CD4-positive, alpha-beta T cell treated with Interleukin-21 for 1 hour (primary cell): ENCODE measurements around the gene DPYD.

Experiments
- DNase-seq: peaks from one replicate; pipeline ENCODE4 v3.0.0-alpha.2; 2020

The DPYD gene

GRCh38 chr1:97837161-97837560 is 83.7 kb downstream of the DPYD start:
- DNase-seq, result no peak

GRCh38 chr1:97834899-97835298 is 85.9 kb downstream of the DPYD start:
- DNase-seq, result no peak

GRCh38 chr1:97833881-97834280 is 87.0 kb downstream of the DPYD start:
- no peak for DNase-seq

- no peak for DNase-seq
Observed at GRCh38 chr1:97832481-97832880, 88.4 kb downstream of the DPYD start.

GRCh38 chr1:97827887-97828286 is 92.9 kb downstream of the DPYD start:
- DNase-seq, result no peak

GRCh38 chr1:97826820-97827219 is 94.0 kb downstream of the DPYD start:
- DNase-seq, result no peak

GRCh38 chr1:97824624-97825023 is 96.2 kb downstream of the DPYD start:
- no peak for DNase-seq

GRCh38 chr1:97824200-97824599 is 96.6 kb downstream of the DPYD start:
- no peak for DNase-seq

GRCh38 chr1:97820470-97821188 is 100.2 kb downstream of the DPYD start:
- DNase-seq, result peak; percentile 29

GRCh38 chr1:97816927-97817326 is 103.9 kb downstream of the DPYD start:
- no peak for DNase-seq

- no peak for DNase-seq
Observed at GRCh38 chr1:97814804-97815203, 106.0 kb downstream of the DPYD start.

GRCh38 chr1:97814121-97814520 is 106.7 kb downstream of the DPYD start:
- no peak for DNase-seq

GRCh38 chr1:97812076-97812475 is 108.8 kb downstream of the DPYD start:
- DNase-seq, result no peak

GRCh38 chr1:97806996-97807520 is 113.8 kb downstream of the DPYD start:
- no peak for DNase-seq

- no peak for DNase-seq
Observed at GRCh38 chr1:97806326-97806725, 114.5 kb downstream of the DPYD start.

- DNase-seq, result no peak
Observed at GRCh38 chr1:97805093-97805492, 115.7 kb downstream of the DPYD start.

GRCh38 chr1:97803026-97803425 is 117.8 kb downstream of the DPYD start:
- DNase-seq, result no peak

- no peak for DNase-seq
Observed at GRCh38 chr1:97802011-97802410, 118.8 kb downstream of the DPYD start.

- DNase-seq, result no peak
Observed at GRCh38 chr1:97797403-97798183, 123.2 kb downstream of the DPYD start.

- no peak for DNase-seq
Observed at GRCh38 chr1:97796711-97797110, 124.1 kb downstream of the DPYD start.

GRCh38 chr1:97792655-97793054 is 128.2 kb downstream of the DPYD start:
- no peak for DNase-seq

- DNase-seq, result no peak
Observed at GRCh38 chr1:97791251-97791650, 129.6 kb downstream of the DPYD start.

GRCh38 chr1:97787231-97787630 is 133.6 kb downstream of the DPYD start:
- no peak for DNase-seq

- DNase-seq, result no peak
Observed at GRCh38 chr1:97784661-97785060, 136.2 kb downstream of the DPYD start.
